CMK (cell line): ENCODE results near the gene SPEF1.
"Not testable (repeated sequence)": the region's sequence is repeated elsewhere in the genome, so short reads cannot be mapped to it uniquely, and the experiment has no call there.

Experiments used
- DNase-seq: peaks from one replicate; pipeline ENCODE4 v3.0.0-alpha.2; 2010; ENCODE audit warnings: low read depth

SPEF1 gene

GRCh38 chr20:3781153-3781910 is at the start of gene SPEF1:
Gene SPEF1 (minus strand): TSS chr20:3781448. CDS start chr20:3781287, 161 bp downstream.
- peak; percentile 82 for DNase-seq

DNA sequence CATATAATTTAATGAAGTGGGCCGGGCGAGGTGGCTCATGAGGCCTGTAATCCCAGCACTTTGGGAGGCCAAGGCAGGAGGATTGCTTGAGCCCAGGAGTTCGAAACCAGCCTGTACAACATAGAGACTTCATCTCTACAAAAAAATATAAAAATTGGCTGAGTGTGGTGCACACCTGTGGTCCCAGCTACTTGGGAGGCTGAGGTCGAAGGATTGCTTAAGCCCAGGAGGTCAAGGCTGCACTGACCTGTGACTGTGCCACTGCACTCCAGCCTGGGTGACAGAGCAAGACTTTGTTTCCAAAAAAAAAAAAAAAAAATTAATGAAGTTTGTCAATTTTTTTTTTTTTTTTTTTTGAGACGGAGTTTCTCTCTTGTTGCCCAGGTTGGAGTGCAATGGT is 48.6 kb upstream of the SPEF1 start:
- not testable (repeated sequence) for DNase-seq

GRCh38 chr20:3828798-3829197 is 47.5 kb upstream of the SPEF1 start:
- DNase-seq: no peak

GRCh38 chr20:3826420-3826819 is 45.2 kb upstream of the SPEF1 start:
- no peak for DNase-seq

DNA sequence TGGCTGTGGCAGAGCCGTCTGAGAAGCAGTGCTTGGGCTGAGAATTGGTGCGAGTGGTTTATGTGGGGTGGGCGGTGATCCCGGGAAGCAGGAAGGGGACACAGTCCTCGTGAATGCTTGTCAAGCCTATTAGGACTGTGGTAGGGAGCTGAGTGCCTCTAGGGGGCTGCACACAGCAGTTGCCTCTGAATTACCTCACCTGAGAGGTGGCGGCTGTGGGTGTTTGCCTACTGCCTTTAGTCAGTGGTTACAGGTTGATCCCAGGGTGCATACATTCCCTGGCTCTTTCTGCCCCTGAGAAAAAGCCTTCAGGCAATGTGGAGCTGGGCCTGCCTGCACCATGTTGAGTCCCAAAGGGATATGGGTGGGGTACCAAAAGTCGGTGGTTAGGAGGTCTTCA is 44.3 kb upstream of the SPEF1 start:
- DNase-seq: no peak

- no peak for DNase-seq
These were observed 42.6 kb upstream of the SPEF1 start for GRCh38 chr20:3823881-3824280.

DNA sequence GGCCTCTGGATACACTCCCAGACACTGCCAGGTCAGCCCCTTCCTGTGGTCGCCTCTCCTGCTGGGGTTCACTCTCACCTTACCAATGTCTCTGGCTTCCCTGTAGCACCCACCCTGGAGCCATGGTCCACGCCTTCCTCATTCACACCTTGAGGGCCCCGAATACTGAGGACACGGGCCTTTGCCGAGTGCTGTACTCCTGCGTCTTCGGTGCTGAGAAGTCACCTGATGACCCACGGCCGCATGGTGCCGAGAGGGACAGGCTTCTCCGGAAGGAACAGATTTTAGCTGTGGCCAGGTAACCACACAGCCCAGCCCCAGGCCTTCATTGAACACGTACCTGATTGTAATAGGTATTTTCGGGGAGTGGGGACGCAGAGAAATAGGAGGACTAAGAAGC is 40.7 kb upstream of the SPEF1 start:
- no peak for DNase-seq

GRCh38 chr20:3820901-3821727 is 39.9 kb upstream of the SPEF1 start:
- DNase-seq: no peak

DNA sequence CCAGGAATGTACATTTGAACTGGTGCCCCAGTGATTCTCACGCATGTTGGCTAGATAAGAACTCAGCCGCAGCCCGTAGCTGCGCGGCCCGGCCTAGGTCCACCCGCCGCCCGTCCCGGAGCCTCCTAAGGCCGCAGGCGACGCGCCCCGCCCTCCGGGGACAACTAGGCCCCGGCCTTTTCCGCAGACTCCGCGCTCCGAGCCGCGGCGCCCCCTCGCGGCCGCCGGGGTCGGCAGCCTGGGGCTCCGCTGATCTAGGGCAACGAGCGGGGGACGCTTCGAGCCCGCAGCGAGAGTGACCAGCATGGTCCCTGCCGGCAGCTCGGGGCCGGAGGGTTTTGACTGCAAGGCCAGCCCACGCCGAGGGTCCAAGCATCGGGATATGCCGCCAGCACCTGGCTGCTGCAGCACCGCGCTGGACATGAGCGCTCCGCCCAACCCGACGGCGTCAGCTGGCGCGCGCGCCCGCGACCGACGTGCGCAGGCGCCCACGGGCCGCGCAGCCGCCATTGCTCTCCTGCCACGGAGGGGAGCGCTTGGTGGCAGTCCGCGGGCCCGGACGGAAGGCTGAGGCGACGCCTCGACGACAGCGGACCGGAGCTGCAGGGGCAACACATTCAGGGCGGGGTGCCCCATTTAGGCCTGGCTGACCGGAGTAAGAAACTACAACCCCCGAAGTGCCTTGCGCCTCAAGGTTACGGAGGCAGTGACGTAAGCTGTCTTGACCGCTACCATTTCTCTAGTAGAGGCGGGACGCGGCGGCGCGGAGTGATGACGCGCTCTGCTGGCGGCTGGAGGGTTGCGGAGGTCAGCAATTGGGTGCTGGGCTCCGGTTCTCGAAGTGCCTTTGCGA is 39.0 kb upstream of the SPEF1 start, which contains the start of gene AP5S1:
TSS of gene AP5S1 (plus strand) at position 500 of the 853 bp plus-strand sequence. CDS start 1,571 bp downstream, outside the sequence.
- DNase-seq: peak; percentile 97

GRCh38 chr20:3819411-3820047 is 38.3 kb upstream of the SPEF1 start:
- no peak for DNase-seq

- peak; percentile 65 for DNase-seq
These were observed 37.2 kb upstream of the SPEF1 start for GRCh38 chr20:3818155-3819151.

DNA sequence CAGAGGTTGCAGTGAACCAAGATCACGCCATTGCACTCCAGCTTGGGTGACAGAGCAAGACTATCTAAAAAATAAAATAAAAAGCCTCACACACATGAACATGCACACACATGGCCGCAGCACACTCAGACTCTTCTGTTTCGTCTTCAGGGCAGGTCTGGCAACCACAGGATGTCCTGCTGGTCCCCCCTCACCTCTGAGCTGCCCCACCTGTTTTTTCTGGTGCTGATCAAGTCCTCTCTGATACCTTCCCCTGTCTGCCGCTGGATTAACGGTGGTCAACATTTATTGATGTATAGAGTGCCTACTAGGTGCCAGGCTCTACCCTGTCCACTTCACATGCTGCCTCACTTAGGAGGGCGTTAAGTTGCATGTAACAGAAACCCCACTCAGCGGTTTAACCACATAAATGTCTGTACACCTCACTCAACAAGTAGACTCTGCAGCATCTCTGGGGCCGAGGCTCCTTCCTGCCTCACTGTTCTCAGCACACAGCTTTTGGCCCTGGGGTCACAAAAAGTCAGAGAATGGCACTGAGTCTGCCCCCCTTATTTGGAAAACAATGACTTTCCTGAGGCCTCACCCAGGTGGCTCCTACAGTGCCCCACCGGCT is 34.6 kb upstream of the SPEF1 start:
- no peak for DNase-seq

DNA sequence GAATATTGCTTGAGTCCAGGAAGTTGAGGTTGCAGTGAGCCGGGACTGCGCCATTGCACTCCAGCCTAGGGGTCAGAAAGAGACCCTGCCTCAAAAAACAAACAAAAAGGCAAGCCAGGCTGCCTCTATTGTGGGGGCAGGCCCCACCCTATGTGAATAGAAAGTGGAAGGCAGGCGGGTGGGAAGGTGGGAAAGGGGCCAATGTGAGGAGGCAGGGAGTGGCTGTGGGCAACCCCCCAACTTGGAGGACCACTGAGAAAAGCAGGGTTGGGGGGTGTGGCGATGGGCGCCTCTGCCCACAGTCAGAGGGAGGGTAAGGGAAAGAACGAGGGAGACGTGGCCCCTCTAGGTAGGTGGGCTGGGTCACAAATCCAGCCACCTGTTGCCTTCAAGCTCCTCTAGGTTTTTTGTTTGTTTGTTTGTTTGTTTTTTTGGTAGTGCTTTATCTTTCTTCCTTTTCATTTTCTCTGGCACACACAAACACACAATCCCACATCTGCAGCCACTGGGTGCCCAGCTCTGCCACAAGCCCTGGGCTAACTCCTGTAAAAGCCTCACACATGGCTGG is 33.8 kb upstream of the SPEF1 start:
- no peak for DNase-seq

DNA sequence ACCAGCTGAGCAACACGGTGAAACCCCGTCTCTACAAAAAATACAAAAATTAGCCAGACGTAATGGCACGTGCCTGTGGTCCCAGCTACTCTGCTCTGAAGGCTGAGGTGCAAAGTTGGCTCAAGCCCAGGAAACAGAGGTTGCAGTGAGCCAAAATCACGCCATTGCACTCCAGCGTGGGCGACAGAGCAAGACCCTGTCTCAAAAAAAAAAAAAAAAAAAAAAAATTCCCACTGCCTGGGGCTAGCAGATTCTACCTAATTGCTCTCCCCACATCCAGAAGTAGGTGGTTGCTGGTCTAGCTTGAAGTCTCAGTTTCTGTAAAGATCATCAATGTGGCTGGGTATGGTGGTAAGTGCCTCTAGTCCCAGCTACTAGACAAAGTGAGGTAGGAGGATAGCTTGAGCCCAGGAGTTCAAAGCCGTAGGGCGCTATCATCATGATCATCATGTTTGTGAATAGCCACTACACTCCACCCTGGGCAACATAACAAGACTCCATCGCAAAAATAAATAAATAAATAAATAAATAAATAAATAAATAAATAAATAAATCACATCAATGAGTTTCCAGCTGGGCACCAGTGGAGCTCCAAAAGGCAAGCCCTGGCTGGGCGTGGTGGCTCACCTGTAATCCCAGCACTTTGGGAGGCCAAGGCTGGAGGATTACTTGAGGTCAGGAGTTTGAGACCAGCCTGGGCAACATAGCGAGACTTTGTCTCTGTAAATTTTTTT is 32.8 kb upstream of the SPEF1 start:
- no peak for DNase-seq

GRCh38 chr20:3812975-3813847 is 32.0 kb upstream of the SPEF1 start:
- DNase-seq: no peak

GRCh38 chr20:3812259-3812681 is 31.0 kb upstream of the SPEF1 start:
- DNase-seq: no peak

GRCh38 chr20:3811467-3812258 is 30.4 kb upstream of the SPEF1 start:
- peak; percentile 72 for DNase-seq
